WTC11 (cell line): ENCODE results near the gene SVIL. TPM values are rescaled to one million over a fixed set of nuclear protein-coding genes. Genes with fewer than 3 reads are reported as not detected.
"Not testable (repeated sequence)": the region's sequence is repeated elsewhere in the genome, so short reads cannot be mapped to it uniquely, and the experiment has no call there.

Experiments used
- ATAC-seq: fragments of 200-7000 bp; cut with Tn5 transposase; 2 replicates; pipeline ENCODE4 v1.10.0; 2021; ENCODE audit warnings: mild to moderate bottlenecking, moderate library complexity
- CTCF ChIA-PET: fragments of 300-600 bp; sonication (Branson Sonifier 250); formaldehyde crosslinking; loops from one replicate; lab custom pipeline; 2021; ENCODE audit warnings: antibody characterized with exemption; lab: Charles Lee
- POLR2A ChIA-PET: fragments of 350-600 bp; sonication (Branson Sonifier 250); formaldehyde crosslinking; loops from one replicate; lab custom pipeline; 2021; ENCODE audit warnings: antibody characterized with exemption; lab: Charles Lee
- DNase-seq: peaks from one replicate; pipeline ENCODE4 v3.0.0; 2021; ENCODE audit warnings: low spot score
- H3K27ac Mint-ChIP-seq: 2 replicates; pipeline ENCODE4 v1.8.0; 2021; ENCODE audit warnings: mixed read lengths
- H3K27me3 Mint-ChIP-seq: 2 replicates; pipeline ENCODE4 v1.8.0; 2021; ENCODE audit warnings: low read depth, mild to moderate bottlenecking, moderate library complexity, mixed read lengths
- H3K36me3 Mint-ChIP-seq: 2 replicates; pipeline ENCODE4 v1.8.0; 2021; ENCODE audit warnings: mixed read lengths
- H3K4me1 Mint-ChIP-seq: 2 replicates; pipeline ENCODE4 v1.8.0; 2022; ENCODE audit warnings: mixed read lengths
- H3K4me3 Mint-ChIP-seq: 2 replicates; pipeline ENCODE4 v1.8.0; 2021; ENCODE audit warnings: mild to moderate bottlenecking, moderate library complexity, mixed read lengths
- H3K9me3 Mint-ChIP-seq: 2 replicates; pipeline ENCODE4 v1.8.0; 2021; ENCODE audit warnings: mixed read lengths
- CREB1 ChIP-seq: sonication (generic); formaldehyde crosslinking; IDR thresholded peaks from 2 replicates; pipeline ENCODE4 v1.8.0; 2023; ENCODE audit warnings: mild to moderate bottlenecking, missing genetic modification reagents
- ESRRA ChIP-seq: sonication (generic); formaldehyde crosslinking; IDR thresholded peaks from 2 replicates; pipeline ENCODE4 v1.8.1; 2022; ENCODE audit warnings: mild to moderate bottlenecking, missing genetic modification reagents, borderline replicate concordance
- FOXP1 ChIP-seq: sonication (generic); formaldehyde crosslinking; IDR thresholded peaks from 2 replicates; pipeline ENCODE4 v1.8.0; 2022; ENCODE audit warnings: missing genetic modification reagents, mild to moderate bottlenecking, moderate library complexity, borderline replicate concordance
- HMGXB4 ChIP-seq: sonication (generic); formaldehyde crosslinking; IDR thresholded peaks from 2 replicates; pipeline ENCODE4 v1.8.1; 2023; ENCODE audit warnings: mild to moderate bottlenecking, moderate library complexity, missing genetic modification reagents
- MLX ChIP-seq: sonication (generic); formaldehyde crosslinking; IDR thresholded peaks from 2 replicates; pipeline ENCODE4 v1.8.1; 2023; ENCODE audit warnings: mild to moderate bottlenecking, missing genetic modification reagents, moderate library complexity
- NFATC4 ChIP-seq: fragments of 250-450 bp; sonication (Bioruptor Pico); IDR thresholded peaks from 2 replicates; pipeline ENCODE4 v1.9.0; 2021; ENCODE audit warnings: mild to moderate bottlenecking
- NR1H2 ChIP-seq: sonication (generic); formaldehyde crosslinking; IDR thresholded peaks from 2 replicates; pipeline ENCODE4 v1.9.0; 2021; ENCODE audit warnings: mild to moderate bottlenecking, moderate library complexity, missing genetic modification reagents
- PRRX2 ChIP-seq: fragments of 250-450 bp; sonication (Bioruptor Pico); IDR thresholded peaks from 2 replicates; pipeline ENCODE4 v1.8.0; 2021; ENCODE audit warnings: mild to moderate bottlenecking
- SMAD4 ChIP-seq: sonication (generic); formaldehyde crosslinking; IDR thresholded peaks from 2 replicates; pipeline ENCODE4 v1.8.0; 2022; ENCODE audit warnings: mild to moderate bottlenecking, missing genetic modification reagents
- TEAD1 ChIP-seq: sonication (generic); formaldehyde crosslinking; IDR thresholded peaks from 2 replicates; pipeline ENCODE4 v1.8.0; 2022; ENCODE audit warnings: mild to moderate bottlenecking, missing genetic modification reagents
- ZBTB21 ChIP-seq: sonication (generic); formaldehyde crosslinking; IDR thresholded peaks from 2 replicates; pipeline ENCODE4 v1.8.1; 2023; ENCODE audit warnings: mild to moderate bottlenecking, missing genetic modification reagents, borderline replicate concordance
- ZNF396 ChIP-seq: fragments of 250-450 bp; sonication (Bioruptor Pico); IDR thresholded peaks from 2 replicates; pipeline ENCODE4 v1.8.0; 2021; ENCODE audit warnings: mild to moderate bottlenecking, moderate library complexity, borderline replicate concordance
- total RNA-seq: library from RNA; stranded (reverse); gene quantifications from 3 replicates; pipeline ENCODE4 v1.2.3, GENCODE V29; 2021
- TF ChIP-seq, protein P1 (sequence below): sonication (generic); formaldehyde crosslinking; IDR thresholded peaks from 2 replicates; pipeline ENCODE4 v1.8.0; 2022; ENCODE audit warnings: missing genetic modification reagents
- TF ChIP-seq, protein P2 (sequence below): sonication (generic); formaldehyde crosslinking; IDR thresholded peaks from 2 replicates; pipeline ENCODE4 v1.8.1; 2023; ENCODE audit warnings: mild to moderate bottlenecking, missing genetic modification reagents

Gene SVIL
- total RNA-seq, 1 experiment from 2014 or later, result 27.1 TPM

DNA sequence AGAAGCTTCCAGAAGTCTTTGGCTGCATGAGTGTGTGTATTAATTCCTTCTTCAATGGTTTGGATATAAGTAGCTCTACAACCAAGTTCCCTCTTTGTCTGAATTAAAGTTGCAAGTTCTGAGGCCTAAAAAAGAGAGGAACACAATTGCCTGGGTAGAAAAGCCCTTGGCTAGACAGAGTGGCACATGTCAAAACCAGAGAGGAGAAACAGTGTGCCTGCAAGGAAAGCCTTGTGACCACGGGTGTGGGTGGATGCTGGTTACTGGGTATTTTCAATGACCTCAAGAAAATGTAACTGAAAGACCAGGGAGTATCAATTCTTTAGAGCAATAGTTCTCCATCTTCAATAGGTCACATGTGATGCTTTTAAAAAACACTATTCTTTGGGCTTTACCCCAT lies 148.3 kb downstream of the SVIL start:
- ATAC-seq (no peak), DNase-seq (no peak)
- POLR2A ChIA-PET, result no interaction called here
- CTCF ChIA-PET, result interaction anchor here (0.8 to 1.7 kb wide), 3 partner anchors 10 to 49 kb away, joined by 3 to 7 read pairs (median 3); no protein-coding TSS in a partner anchor
- Mint-ChIP-seq H3K27ac (no peak overlapping the region), H3K4me1 (peaks cover 25% of the 10 kb centered on the region), H3K27me3 (no peaks in the 10 kb centered on the region; the same call in 1 of the 2 replicates), H3K4me3 (no peak overlapping the region), H3K36me3 (peaks cover 42% of the 10 kb centered on the region), H3K9me3 (no peaks in the 10 kb centered on the region)
- TF ChIP-seq NR1H2 (CRISPR knock-in tag) (no peak), SMAD4 (no peak), CREB1 (CRISPR knock-in tag) (no peak)

DNA sequence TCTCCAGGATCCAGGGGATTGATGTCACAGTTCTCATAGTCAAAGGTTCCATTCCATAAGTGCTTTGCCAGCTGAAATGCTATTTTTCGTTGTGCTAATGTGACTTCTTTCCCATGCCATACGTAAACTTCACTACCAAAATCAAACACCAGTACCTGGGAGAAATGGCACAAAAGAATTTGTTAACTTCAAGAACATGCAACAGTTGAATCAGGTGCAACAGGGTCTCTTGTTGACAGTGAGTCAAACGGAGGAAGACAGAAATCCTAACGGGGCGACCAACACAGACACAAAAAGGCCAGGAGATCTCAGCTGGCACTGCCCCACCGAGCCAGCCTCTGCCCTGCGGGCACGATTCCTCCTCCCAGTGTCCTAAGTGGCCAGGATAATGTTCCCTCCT lies 150.1 kb downstream of the SVIL start:
- not testable (repeated sequence) for H3K9me3 Mint-ChIP-seq, ATAC-seq
- peaks cover 43% of the 10 kb centered on the region for H3K36me3 Mint-ChIP-seq

DNA sequence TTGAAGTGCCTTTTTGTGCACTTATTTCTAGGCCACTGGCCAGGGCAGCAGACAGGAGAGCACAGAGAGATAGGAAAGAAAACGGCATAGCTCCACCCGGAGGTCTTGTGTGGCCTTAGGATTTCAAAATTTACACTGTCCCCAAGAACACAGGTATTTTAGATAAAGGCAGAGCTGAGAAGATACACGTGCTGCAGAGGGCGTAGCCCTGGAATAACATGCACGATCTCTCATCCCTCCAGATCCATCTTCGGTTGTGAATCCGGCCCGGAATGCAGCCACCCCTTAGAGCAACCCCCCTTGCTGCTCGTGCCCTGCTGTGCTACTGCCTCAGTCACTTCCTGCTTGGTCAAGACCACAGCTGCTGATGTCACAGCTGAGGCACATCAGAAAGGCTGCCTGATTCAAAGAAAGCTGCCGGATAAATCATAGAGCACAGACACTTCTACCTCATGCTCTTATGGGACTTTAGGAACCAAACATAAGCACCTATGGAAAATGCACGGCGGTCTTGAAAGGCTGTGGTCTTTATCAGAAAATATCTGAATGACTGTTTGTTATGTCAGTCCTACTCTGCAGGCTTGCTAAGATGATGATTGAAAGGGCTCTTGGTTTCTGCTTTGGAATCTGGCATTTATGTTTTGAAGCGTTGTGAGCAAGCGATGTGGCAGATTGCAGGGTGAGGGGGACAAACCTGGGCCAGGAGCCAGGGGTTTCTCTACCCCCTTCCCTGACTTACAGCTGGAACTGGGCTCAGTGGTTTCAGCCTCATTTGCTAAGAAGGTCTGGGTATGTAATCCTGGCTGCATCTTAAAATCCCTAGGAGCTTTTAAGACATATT lies 152.0 kb downstream of the SVIL start:
- H3K4me1 Mint-ChIP-seq, result peaks cover 30% of the 10 kb centered on the region
- peak; percentile 81 for ATAC-seq
- H3K4me3 Mint-ChIP-seq, result no peak overlapping the region
- H3K9me3 Mint-ChIP-seq, result no peaks in the 10 kb centered on the region
- CTCF ChIA-PET, result interaction anchor here (0.8 to 3.0 kb wide), 10 partner anchors 10 to 435 kb away, joined by 3 to 27 read pairs (median 4); no protein-coding TSS in a partner anchor
- TF ChIP-seq NFATC4 (CRISPR knock-in tag), result no peak
- TF ChIP-seq, protein P1, sequence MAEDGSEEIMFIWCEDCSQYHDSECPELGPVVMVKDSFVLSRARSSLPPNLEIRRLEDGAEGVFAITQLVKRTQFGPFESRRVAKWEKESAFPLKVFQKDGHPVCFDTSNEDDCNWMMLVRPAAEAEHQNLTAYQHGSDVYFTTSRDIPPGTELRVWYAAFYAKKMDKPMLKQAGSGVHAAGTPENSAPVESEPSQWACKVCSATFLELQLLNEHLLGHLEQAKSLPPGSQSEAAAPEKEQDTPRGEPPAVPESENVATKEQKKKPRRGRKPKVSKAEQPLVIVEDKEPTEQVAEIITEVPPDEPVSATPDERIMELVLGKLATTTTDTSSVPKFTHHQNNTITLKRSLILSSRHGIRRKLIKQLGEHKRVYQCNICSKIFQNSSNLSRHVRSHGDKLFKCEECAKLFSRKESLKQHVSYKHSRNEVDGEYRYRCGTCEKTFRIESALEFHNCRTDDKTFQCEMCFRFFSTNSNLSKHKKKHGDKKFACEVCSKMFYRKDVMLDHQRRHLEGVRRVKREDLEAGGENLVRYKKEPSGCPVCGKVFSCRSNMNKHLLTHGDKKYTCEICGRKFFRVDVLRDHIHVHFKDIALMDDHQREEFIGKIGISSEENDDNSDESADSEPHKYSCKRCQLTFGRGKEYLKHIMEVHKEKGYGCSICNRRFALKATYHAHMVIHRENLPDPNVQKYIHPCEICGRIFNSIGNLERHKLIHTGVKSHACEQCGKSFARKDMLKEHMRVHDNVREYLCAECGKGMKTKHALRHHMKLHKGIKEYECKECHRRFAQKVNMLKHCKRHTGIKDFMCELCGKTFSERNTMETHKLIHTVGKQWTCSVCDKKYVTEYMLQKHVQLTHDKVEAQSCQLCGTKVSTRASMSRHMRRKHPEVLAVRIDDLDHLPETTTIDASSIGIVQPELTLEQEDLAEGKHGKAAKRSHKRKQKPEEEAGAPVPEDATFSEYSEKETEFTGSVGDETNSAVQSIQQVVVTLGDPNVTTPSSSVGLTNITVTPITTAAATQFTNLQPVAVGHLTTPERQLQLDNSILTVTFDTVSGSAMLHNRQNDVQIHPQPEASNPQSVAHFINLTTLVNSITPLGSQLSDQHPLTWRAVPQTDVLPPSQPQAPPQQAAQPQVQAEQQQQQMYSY (CRISPR knock-in tag), result peak; percentile 91
- TF ChIP-seq FOXP1 (CRISPR knock-in tag), result no peak
- TF ChIP-seq ZBTB21 (CRISPR knock-in tag), result 0 out of 2 replicates have a peak, but pooled peaks have one; percentile 64
- TF ChIP-seq HMGXB4 (CRISPR knock-in tag), result no peak
- no peak for TF ChIP-seq TEAD1 (CRISPR knock-in tag)
- no peak for TF ChIP-seq MLX (CRISPR knock-in tag)
- TF ChIP-seq, all 79 proteins: peak for 2
- H3K27me3 Mint-ChIP-seq, result no peaks in the 10 kb centered on the region
- POLR2A ChIA-PET, result no interaction called here
- peak overlapping the region; percentile 65 for H3K27ac Mint-ChIP-seq
- peak; percentile 53 for DNase-seq
- peaks cover 36% of the 10 kb centered on the region for H3K36me3 Mint-ChIP-seq

More for the DNA sequence above, 150.1 kb downstream of the SVIL start:
- peak overlapping the region; percentile 49 for H3K27ac Mint-ChIP-seq
- DNase-seq, POLR2A ChIA-PET, H3K4me3 Mint-ChIP-seq, H3K27me3 Mint-ChIP-seq: not testable (repeated sequence)
- peaks cover 27% of the 10 kb centered on the region for H3K4me1 Mint-ChIP-seq
- CTCF ChIA-PET, result interaction anchor here (3.0 kb wide), 1 partner anchor 55 kb away, joined by 8 read pairs; no protein-coding TSS in a partner anchor

GRCh38 chr10:29481906-29482440 lies 152.8 kb downstream of the SVIL start:
- H3K4me3 Mint-ChIP-seq, result no peak overlapping the region
- no peaks in the 10 kb centered on the region for H3K27me3 Mint-ChIP-seq
- DNase-seq (no peak), ATAC-seq (no peak)
- H3K36me3 Mint-ChIP-seq, result peaks cover 32% of the 10 kb centered on the region
- ChIA-PET POLR2A (no interaction called here), CTCF (interaction anchor here (0.8 to 3.0 kb wide), 10 partner anchors 9 to 435 kb away, joined by 3 to 27 read pairs (median 4); no protein-coding TSS in a partner anchor)
- H3K9me3 Mint-ChIP-seq, result no peaks in the 10 kb centered on the region
- H3K27ac Mint-ChIP-seq, result no peak overlapping the region
- H3K4me1 Mint-ChIP-seq, result peaks cover 30% of the 10 kb centered on the region
- TF ChIP-seq PRRX2 (CRISPR knock-in tag) (no peak), ZNF396 (CRISPR knock-in tag) (no peak), NR1H2 (CRISPR knock-in tag) (no peak), HMGXB4 (CRISPR knock-in tag) (no peak), ESRRA (CRISPR knock-in tag) (no peak)
- TF ChIP-seq, protein P2, sequence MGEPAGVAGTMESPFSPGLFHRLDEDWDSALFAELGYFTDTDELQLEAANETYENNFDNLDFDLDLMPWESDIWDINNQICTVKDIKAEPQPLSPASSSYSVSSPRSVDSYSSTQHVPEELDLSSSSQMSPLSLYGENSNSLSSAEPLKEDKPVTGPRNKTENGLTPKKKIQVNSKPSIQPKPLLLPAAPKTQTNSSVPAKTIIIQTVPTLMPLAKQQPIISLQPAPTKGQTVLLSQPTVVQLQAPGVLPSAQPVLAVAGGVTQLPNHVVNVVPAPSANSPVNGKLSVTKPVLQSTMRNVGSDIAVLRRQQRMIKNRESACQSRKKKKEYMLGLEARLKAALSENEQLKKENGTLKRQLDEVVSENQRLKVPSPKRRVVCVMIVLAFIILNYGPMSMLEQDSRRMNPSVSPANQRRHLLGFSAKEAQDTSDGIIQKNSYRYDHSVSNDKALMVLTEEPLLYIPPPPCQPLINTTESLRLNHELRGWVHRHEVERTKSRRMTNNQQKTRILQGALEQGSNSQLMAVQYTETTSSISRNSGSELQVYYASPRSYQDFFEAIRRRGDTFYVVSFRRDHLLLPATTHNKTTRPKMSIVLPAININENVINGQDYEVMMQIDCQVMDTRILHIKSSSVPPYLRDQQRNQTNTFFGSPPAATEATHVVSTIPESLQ (CRISPR knock-in tag), result no peak
